Left ventricle myocardium inferior (tissue), 1 donor: ENCODE results near the gene UBTD2. TPM values are rescaled to one million over a fixed set of nuclear protein-coding genes. Genes with fewer than 3 reads are reported as not detected.

ENCODE experiments used
- DNase-seq: peaks from one replicate; pipeline ENCODE4 v3.0.0-alpha.2; 2020
- H3K27ac ChIP-seq: fragments of 200-600 bp; replicated peaks from 2 replicates; pipeline ENCODE4 v1.8.0; 2021
- H3K27me3 ChIP-seq: fragments of 200-600 bp; 2 replicates; pipeline ENCODE4 v1.8.0; 2021; ENCODE audit warnings: low read depth
- H3K36me3 ChIP-seq: fragments of 200-600 bp; 2 replicates; pipeline ENCODE4 v1.8.0; 2021
- H3K4me1 ChIP-seq: fragments of 200-600 bp; 2 replicates; pipeline ENCODE4 v1.8.0; 2021
- H3K4me3 ChIP-seq: fragments of 200-600 bp; 2 replicates; pipeline ENCODE4 v1.8.0; 2021; ENCODE audit warnings: mild to moderate bottlenecking, moderate library complexity
- H3K9me3 ChIP-seq: fragments of 200-600 bp; replicated peaks from 2 replicates; pipeline ENCODE4 v1.8.0; 2021
- CTCF ChIP-seq: fragments of 200-600 bp; IDR thresholded peaks from 2 replicates; pipeline ENCODE4 v1.8.0; 2021; ENCODE audit warnings: antibody characterized with exemption, mild to moderate bottlenecking, borderline replicate concordance
- intact Hi-C: fragments of 100-400 bp; cut with micrococcal nuclease; formaldehyde crosslinking; loops from one replicate; pipeline ENCODE4 v1.11.0; 2022
- total RNA-seq: library from RNA; stranded (reverse); fragmentation: NEBNext Ultra II Directional; extraction: Animal tissue kit (Norgen Biotek cat#: 25700); gene quantifications from one replicate; pipeline ENCODE4 v1.2.1, GENCODE V29; 2021
- donor health status: DM: no; HTN: yes; CAD: no; lungs with severe emphysema.

UBTD2 gene
- total RNA-seq, 1 donor from 2014 or later = 7.6 TPM

GRCh38 chr5:172252501-172252900 lies 31.1 kb downstream of the UBTD2 start:
- peaks cover 20% of the 10 kb centered on the region for H3K36me3 ChIP-seq
- peaks cover 42% of the 10 kb centered on the region for H3K9me3 ChIP-seq
- H3K4me3 ChIP-seq = no peak overlapping the region
- no peak overlapping the region for H3K27ac ChIP-seq
- peaks cover under 1% of the 10 kb centered on the region for H3K4me1 ChIP-seq
- intact Hi-C loops = no loop called here
- no peak for DNase-seq
- TF ChIP-seq CTCF = no peak
- H3K27me3 ChIP-seq = no peaks in the 10 kb centered on the region

GRCh38 chr5:172251419-172251818 lies 32.1 kb downstream of the UBTD2 start:
- H3K4me1 ChIP-seq = peaks cover 10% of the 10 kb centered on the region
- intact Hi-C loops = no loop called here
- H3K27me3 ChIP-seq = no peaks in the 10 kb centered on the region
- peaks cover 20% of the 10 kb centered on the region for H3K36me3 ChIP-seq
- TF ChIP-seq CTCF = no peak
- no peak for DNase-seq
- H3K9me3 ChIP-seq = peaks cover 42% of the 10 kb centered on the region
- H3K4me3 ChIP-seq = no peak overlapping the region
- H3K27ac ChIP-seq = no peak overlapping the region

GRCh38 chr5:172248637-172249036 lies 34.9 kb downstream of the UBTD2 start:
- TF ChIP-seq CTCF = no peak
- H3K9me3 ChIP-seq = peaks cover 41% of the 10 kb centered on the region
- peaks cover 6% of the 10 kb centered on the region for H3K36me3 ChIP-seq
- no peak for DNase-seq
- H3K4me1 ChIP-seq = peaks cover 26% of the 10 kb centered on the region
- no peak overlapping the region for H3K27ac ChIP-seq
- no peaks in the 10 kb centered on the region for H3K27me3 ChIP-seq
- H3K4me3 ChIP-seq = no peak overlapping the region
- intact Hi-C loops = no loop called here

- intact Hi-C loops = no loop called here
- Histone ChIP-seq H3K27ac (no peak overlapping the region), H3K4me1 (peaks cover 26% of the 10 kb centered on the region), H3K9me3 (peaks cover 11% of the 10 kb centered on the region), H3K36me3 (no peaks in the 10 kb centered on the region), H3K27me3 (no peaks in the 10 kb centered on the region), H3K4me3 (no peak overlapping the region)
- no peak for TF ChIP-seq CTCF
- no peak for DNase-seq
These were observed 37.9 kb downstream of the UBTD2 start for GRCh38 chr5:172245703-172246125.

GRCh38 chr5:172245046-172245445 lies 38.5 kb downstream of the UBTD2 start:
- no peak for DNase-seq
- Histone ChIP-seq H3K9me3 (peaks cover 5% of the 10 kb centered on the region), H3K27ac (no peak overlapping the region), H3K4me1 (peaks cover 26% of the 10 kb centered on the region), H3K27me3 (no peaks in the 10 kb centered on the region), H3K4me3 (no peak overlapping the region), H3K36me3 (no peaks in the 10 kb centered on the region)
- no peak for TF ChIP-seq CTCF
- intact Hi-C loops = no loop called here

GRCh38 chr5:172243302-172243701 lies 40.3 kb downstream of the UBTD2 start:
- no peak for DNase-seq
- no peak for TF ChIP-seq CTCF

More at GRCh38 chr5:172243302-172243701, 40.3 kb downstream of the UBTD2 start:
- peaks cover 26% of the 10 kb centered on the region for H3K4me1 ChIP-seq
- intact Hi-C loops = no loop called here
- no peak overlapping the region for H3K4me3 ChIP-seq
- H3K27me3 ChIP-seq = no peaks in the 10 kb centered on the region
- H3K27ac ChIP-seq = no peak overlapping the region
- no peaks in the 10 kb centered on the region for H3K36me3 ChIP-seq
- H3K9me3 ChIP-seq = no peaks in the 10 kb centered on the region
